AG04449 (cell line): ENCODE measurements around the gene OR2Z1.

Experiments
- CTCF ChIA-PET: fragments of 350-600 bp; formaldehyde crosslinking; extraction: SDS; loops from one replicate; lab custom pipeline; 2021; ENCODE audit warnings: antibody characterized with exemption; lab: Yijun Ruan, JAX
- POLR2A ChIA-PET: fragments of 400-600, 350-600 bp; formaldehyde crosslinking; extraction: SDS; loops from one replicate; lab custom pipeline; 2020; ENCODE audit warnings: antibody characterized with exemption, inconsistent platforms; lab: Yijun Ruan, JAX
- DNase-seq: peaks from one replicate; pipeline ENCODE4 v3.0.0-alpha.2; 2010; ENCODE audit warnings: low read depth, low spot score
- H3K4me3 ChIP-seq: 2 replicates; pipeline ENCODE4 v1.5.1; 2011; ENCODE audit warnings: low read depth, mild to moderate bottlenecking, control low read depth, low read length
- CTCF ChIP-seq: IDR thresholded peaks from one replicate; pipeline ENCODE4 v1.5.1; 2011; ENCODE audit warnings: mild to moderate bottlenecking, moderate library complexity, low read length, control low read depth, inconsistent platforms; ENCODE audit not compliant: insufficient read depth; ENCODE audit errors: missing control alignments

OR2Z1 gene

GRCh38 chr19:8682472-8682871, 39.0 kb upstream of the OR2Z1 start:
- DNase-seq, result no peak
- TF ChIP-seq CTCF, result no peak
- CTCF ChIA-PET, result no interaction called here
- no peak overlapping the region for H3K4me3 ChIP-seq
- POLR2A ChIA-PET, result no interaction called here

- ChIA-PET POLR2A (no interaction called here), CTCF (no interaction called here)
- no peak overlapping the region for H3K4me3 ChIP-seq
- DNase-seq, result no peak
- TF ChIP-seq CTCF, result no peak
Observed at GRCh38 chr19:8682931-8683330, 38.5 kb upstream of the OR2Z1 start.

GRCh38 chr19:8684001-8684902, 37.2 kb upstream of the OR2Z1 start:
- TF ChIP-seq CTCF, result no peak
- DNase-seq, result no peak
- CTCF ChIA-PET, result no interaction called here
- POLR2A ChIA-PET, result no interaction called here
- no peak overlapping the region for H3K4me3 ChIP-seq

- no peak for DNase-seq
- TF ChIP-seq CTCF, result no peak
- no peak overlapping the region for H3K4me3 ChIP-seq
- ChIA-PET POLR2A (no interaction called here), CTCF (no interaction called here)
Observed at GRCh38 chr19:8686549-8686948, 34.9 kb upstream of the OR2Z1 start.

- CTCF ChIA-PET, result interaction anchor here (0.8 kb wide), 1 partner anchor 33 kb away, joined by 3 read pairs; no protein-coding TSS in a partner anchor
- H3K4me3 ChIP-seq, result no peak overlapping the region
- no peak for TF ChIP-seq CTCF
- POLR2A ChIA-PET, result no interaction called here
- DNase-seq, result no peak
Observed at GRCh38 chr19:8688930-8689329, 32.5 kb upstream of the OR2Z1 start.

GRCh38 chr19:8690753-8691539, 30.5 kb upstream of the OR2Z1 start:
- no peak for TF ChIP-seq CTCF
- POLR2A ChIA-PET, result no interaction called here
- CTCF ChIA-PET, result no interaction called here
- H3K4me3 ChIP-seq, result no peak overlapping the region
- no peak for DNase-seq
